ENCODE data around the gene IFITM1.

IFITM1 gene

DNA sequence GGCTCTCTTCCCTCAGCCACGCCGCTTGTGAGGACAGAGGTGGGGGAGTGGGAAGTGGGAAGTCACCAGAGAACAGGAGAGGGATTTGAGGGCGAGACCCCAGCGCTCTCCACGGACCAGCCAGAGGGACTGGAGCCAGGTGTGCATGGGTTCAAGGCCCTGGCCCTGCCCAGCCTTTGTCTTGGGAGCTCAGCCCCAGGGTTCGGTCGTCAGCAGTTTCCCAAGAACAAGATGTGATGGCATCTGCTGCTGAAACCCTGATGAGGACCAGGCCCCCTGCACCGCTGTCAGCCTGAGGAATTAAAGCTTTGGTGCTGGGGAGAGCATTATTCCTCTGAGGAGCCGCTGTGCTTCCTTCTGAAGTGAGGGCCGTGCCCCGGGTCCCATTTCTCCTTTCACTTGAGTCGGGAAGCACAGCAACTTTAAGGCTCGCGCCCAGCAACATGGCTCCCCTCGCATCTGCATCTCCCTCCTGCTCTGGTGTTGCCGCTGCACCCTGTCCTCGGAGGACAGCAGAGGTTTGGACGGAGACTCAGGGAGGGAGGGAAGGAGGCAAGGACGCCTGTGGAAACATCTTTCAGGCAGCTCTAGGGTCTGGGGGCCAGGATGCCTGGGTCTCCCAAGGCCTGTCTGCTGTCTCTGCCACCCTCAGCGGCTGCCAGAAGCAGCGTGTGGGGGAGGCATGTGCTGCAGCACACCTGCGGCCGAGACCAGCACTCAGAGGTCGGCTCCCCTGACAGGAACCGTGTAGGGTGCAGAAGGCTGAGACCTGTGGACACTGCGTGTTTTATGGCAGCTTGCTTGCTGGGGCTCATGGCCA is 18.3 kb upstream of the IFITM1 start:
- TF ChIP-seq, protein P1, sequence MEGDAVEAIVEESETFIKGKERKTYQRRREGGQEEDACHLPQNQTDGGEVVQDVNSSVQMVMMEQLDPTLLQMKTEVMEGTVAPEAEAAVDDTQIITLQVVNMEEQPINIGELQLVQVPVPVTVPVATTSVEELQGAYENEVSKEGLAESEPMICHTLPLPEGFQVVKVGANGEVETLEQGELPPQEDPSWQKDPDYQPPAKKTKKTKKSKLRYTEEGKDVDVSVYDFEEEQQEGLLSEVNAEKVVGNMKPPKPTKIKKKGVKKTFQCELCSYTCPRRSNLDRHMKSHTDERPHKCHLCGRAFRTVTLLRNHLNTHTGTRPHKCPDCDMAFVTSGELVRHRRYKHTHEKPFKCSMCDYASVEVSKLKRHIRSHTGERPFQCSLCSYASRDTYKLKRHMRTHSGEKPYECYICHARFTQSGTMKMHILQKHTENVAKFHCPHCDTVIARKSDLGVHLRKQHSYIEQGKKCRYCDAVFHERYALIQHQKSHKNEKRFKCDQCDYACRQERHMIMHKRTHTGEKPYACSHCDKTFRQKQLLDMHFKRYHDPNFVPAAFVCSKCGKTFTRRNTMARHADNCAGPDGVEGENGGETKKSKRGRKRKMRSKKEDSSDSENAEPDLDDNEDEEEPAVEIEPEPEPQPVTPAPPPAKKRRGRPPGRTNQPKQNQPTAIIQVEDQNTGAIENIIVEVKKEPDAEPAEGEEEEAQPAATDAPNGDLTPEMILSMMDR (IDR thresholded peaks at IDR 0.05; ENCODE audit: insufficient read depth, low read length, missing control alignments): no peak
- H3K4me3 ChIP-seq (ENCODE audit: low read depth, low read length): no peak overlapping the region
- ChIA-PET POLR2A (no interaction called here), CTCF (interaction anchor here (9.1 kb wide), 1 partner anchor 10 kb away, joined by 68 read pairs; the partner anchor contains the start of gene IFITM2)
- DNase-seq (ENCODE audit: low read depth, low spot score): no peak

DNA sequence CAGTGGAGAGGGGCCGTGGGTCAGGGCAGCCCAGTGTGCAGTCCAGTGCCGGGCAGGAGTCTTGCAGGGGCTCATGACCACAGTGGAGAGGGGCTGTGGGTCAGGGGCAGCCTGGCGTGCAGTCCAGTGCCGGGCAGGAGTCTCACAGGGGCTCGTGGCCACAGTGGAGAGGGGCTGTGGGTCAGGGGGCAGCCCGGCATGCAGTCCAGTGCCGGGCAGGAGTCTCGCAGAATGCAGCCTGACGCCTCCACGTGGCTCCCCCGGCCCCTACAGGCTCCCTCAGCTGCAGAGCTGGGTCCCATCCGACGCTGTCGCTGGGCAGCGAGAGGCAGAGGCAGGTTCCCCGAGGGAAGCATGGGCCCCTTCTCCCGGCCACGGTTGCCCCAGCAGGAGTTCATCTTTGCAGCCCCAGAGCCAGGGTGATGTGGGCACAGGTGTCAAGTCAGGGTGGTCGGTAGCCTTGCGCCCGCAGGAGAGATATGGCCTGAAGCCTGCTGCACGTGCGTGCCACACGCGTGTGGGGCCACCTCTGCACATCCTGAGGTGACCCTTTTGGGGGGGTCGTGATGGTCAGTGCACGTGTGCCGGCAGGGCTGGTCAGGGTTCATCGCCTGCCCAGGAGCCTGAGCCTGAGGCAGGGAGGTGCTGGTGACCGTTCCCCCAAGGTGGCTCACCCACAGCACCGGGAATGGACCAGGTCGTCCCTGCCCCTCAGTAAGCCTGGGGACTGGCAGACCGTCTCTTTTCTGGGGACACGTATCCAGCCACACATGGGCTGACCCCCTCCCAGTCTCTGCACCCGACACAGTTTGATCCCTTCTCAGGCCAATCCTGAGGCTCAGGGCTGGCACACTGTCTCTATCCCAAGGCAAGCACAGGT is 17.4 kb upstream of the IFITM1 start:
- CTCF ChIA-PET: interaction anchor here (9.1 kb wide), 1 partner anchor 9 kb away, joined by 68 read pairs; the partner anchor contains the start of gene IFITM2
- no peak for DNase-seq (ENCODE audit: low read depth, low spot score)
- H3K4me3 ChIP-seq (ENCODE audit: low read depth, low read length): no peak overlapping the region
- TF ChIP-seq, protein P1 (IDR thresholded peaks at IDR 0.05; ENCODE audit: insufficient read depth, low read length, missing control alignments): no peak
- POLR2A ChIA-PET: no interaction called here

DNA sequence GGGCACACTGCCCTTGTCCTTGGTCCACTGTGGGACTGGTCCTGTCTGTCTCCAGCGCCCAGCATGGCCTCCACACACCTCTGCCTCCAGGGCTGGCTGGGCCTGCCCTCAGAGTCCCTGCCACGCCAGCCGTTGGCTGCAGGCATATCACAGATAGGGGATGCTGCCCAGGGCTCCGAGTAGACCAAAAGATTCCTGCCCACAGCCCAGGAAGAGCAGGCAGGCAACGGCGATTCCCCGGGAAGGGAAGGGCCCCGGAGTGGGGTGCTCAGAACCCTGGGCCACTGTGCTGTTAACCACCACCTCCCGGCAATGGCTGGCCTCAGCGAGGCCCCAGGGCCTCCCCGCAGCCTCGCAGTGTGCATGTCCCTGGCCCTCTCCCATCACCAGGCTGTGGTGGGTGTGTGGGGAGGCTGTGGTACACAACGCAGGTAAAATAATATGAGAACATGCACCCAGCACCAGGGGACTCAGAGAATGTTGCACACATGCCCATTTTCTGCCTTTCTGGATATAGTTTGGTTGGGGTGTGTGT is 16.7 kb upstream of the IFITM1 start:
- CTCF ChIA-PET: interaction anchor here (1.5 kb wide), 1 partner anchor 9 kb away, joined by 5 read pairs; no protein-coding TSS in a partner anchor
- TF ChIP-seq, protein P1 (IDR thresholded peaks at IDR 0.05; ENCODE audit: insufficient read depth, low read length, missing control alignments): no peak
- no peak overlapping the region for H3K4me3 ChIP-seq (ENCODE audit: low read depth, low read length)
- POLR2A ChIA-PET: no interaction called here
- no peak for DNase-seq (ENCODE audit: low read depth, low spot score)

DNA sequence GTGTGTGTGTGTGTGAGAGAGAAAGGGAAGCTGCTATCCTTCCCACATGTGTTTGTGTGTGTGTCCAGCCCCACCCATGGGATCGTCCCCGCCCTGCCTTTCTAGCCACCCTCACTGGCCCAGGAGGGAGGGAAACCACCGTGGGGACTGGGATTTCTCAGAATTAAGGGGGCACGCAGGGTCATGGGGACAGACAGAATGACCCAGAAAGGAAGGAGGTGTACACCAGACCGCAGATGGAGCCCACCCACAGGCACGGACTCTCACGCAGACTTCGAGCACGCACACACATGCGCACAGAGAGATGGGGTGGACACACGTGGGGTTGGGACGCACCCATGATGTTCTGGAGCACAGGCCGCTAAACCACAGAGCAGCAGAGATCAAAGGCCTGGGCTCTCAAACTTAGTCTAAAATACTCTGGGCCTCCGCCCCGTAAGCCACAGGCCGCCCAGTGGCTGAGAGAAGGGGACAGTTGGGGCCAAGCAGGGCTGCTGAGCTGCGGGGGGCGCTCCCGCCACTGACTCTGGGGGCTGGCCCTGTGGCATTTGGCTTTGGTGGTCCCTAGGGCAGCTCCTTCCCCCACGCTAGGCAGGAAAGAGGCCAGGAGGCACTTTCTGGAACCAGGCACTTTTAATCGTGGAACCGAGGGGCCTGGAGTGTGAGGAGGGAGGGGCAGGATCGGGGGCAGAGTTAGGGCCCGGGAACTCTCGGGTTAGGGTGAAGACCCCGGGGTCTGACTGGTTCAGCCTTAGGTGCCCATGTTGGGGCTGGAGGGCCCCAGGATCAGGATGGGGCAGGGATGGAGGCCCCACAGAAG is 16.0 kb upstream of the IFITM1 start:
- TF ChIP-seq, protein P1 (IDR thresholded peaks at IDR 0.05; ENCODE audit: insufficient read depth, low read length, missing control alignments): no peak
- DNase-seq (ENCODE audit: low read depth, low spot score): no peak
- ChIA-PET CTCF (interaction anchor here (1.5 kb wide), 1 partner anchor 8 kb away, joined by 5 read pairs; no protein-coding TSS in a partner anchor), POLR2A (no interaction called here)
- no peak overlapping the region for H3K4me3 ChIP-seq (ENCODE audit: low read depth, low read length)

DNA sequence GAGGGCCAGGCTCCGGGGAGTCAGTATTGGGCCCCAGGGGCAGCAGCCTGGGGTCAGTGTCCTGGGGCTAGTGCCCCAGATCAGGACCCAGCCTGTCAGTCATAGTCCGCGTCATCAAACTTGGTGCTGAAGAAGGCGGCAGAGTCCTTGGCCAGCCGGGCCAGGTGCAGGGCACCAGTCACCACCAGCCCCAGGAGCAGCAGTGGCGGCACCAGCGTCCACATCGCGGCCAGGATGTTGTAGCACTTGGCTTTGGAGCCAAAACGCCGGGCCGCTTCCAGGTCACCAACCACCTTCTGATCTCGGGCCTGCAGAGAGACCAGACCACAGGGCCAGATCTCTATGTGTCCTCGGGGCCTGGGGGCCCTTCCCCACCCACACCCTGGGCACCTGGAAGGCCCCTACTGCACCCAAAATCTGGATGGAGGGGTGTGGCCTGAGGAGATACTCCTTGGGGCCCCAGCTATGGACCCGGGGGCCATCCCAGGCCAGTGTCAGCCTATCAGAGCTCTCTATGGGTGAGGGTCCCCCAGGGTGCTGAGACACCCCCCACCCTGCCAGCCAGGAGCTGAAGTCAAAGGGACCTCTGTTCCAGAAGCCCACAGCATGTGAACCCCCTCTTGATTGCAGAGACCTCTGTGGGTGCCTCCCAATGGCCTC is 15.3 kb upstream of the IFITM1 start:
- no peak for DNase-seq (ENCODE audit: low read depth, low spot score)
- POLR2A ChIA-PET: no interaction called here
- H3K4me3 ChIP-seq (ENCODE audit: low read depth, low read length): no peak overlapping the region
- CTCF ChIA-PET: interaction anchor here (1.5 kb wide), 1 partner anchor 8 kb away, joined by 5 read pairs; no protein-coding TSS in a partner anchor
- TF ChIP-seq, protein P1 (IDR thresholded peaks at IDR 0.05; ENCODE audit: insufficient read depth, low read length, missing control alignments): no peak
